ENCODE results near the gene RAD51B.

DNA sequence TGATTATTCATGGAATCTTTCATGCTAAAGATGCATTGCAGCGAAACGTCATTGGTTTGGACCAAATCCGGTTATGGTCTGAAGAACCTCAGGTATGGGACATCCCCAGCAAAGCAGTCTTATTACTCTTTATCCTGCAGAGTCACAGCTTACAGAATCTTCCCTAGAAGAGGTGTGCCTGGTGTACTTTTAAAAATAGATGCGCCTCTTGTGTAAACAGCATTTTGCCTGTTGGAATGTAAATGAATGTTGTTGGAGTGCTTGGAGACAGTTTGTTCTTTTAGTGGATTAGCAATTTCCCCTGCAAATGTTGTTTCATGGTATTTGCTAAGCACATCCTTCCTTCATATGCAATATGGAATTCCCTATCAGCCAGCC, 730.7 kb downstream of the RAD51B start:
- TF ChIP-seq POLR2A (IDR thresholded peaks at IDR 0.05) = no peak
- TF ChIP-seq, protein P1, sequence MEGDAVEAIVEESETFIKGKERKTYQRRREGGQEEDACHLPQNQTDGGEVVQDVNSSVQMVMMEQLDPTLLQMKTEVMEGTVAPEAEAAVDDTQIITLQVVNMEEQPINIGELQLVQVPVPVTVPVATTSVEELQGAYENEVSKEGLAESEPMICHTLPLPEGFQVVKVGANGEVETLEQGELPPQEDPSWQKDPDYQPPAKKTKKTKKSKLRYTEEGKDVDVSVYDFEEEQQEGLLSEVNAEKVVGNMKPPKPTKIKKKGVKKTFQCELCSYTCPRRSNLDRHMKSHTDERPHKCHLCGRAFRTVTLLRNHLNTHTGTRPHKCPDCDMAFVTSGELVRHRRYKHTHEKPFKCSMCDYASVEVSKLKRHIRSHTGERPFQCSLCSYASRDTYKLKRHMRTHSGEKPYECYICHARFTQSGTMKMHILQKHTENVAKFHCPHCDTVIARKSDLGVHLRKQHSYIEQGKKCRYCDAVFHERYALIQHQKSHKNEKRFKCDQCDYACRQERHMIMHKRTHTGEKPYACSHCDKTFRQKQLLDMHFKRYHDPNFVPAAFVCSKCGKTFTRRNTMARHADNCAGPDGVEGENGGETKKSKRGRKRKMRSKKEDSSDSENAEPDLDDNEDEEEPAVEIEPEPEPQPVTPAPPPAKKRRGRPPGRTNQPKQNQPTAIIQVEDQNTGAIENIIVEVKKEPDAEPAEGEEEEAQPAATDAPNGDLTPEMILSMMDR (IDR thresholded peaks at IDR 0.05) = no peak
